ENCODE results near the gene IL2RA.
"Not testable (repeated sequence)": the region's sequence is repeated elsewhere in the genome, so short reads cannot be mapped to it uniquely, and the experiment has no call there.

Gene IL2RA

GRCh38 chr10:6062101-6062771, at the start of gene IL2RA:
Gene IL2RA, minus strand, starts transcription at chr10:6062367. Its CDS starts 216 bp downstream, at chr10:6062151.
- DNase-seq, result peak; percentile 75

- DNase-seq, result no peak
These were observed 48.0 kb upstream of the IL2RA start for GRCh38 chr10:6110136-6110535.

GRCh38 chr10:6109444-6109775, 47.2 kb upstream of the IL2RA start:
- DNase-seq, result no peak

- DNase-seq, result peak; percentile 71
These were observed 46.7 kb upstream of the IL2RA start for GRCh38 chr10:6108631-6109443.

- DNase-seq, result no peak
These were observed 45.9 kb upstream of the IL2RA start for GRCh38 chr10:6108072-6108471.

GRCh38 chr10:6107616-6108015, 45.4 kb upstream of the IL2RA start:
- DNase-seq, result not testable (repeated sequence)

- DNase-seq, result no peak
These were observed 41.4 kb upstream of the IL2RA start for GRCh38 chr10:6103591-6103990.

- no peak for DNase-seq
These were observed 40.0 kb upstream of the IL2RA start for GRCh38 chr10:6102128-6102527.

GRCh38 chr10:6101181-6101580, 39.0 kb upstream of the IL2RA start:
- DNase-seq, result no peak

- DNase-seq, result no peak
These were observed 38.2 kb upstream of the IL2RA start for GRCh38 chr10:6100370-6100769.

- no peak for DNase-seq
These were observed 36.0 kb upstream of the IL2RA start for GRCh38 chr10:6098156-6098555.

- DNase-seq, result no peak
These were observed 34.9 kb upstream of the IL2RA start for GRCh38 chr10:6097063-6097462.

- DNase-seq, result no peak
These were observed 33.8 kb upstream of the IL2RA start for GRCh38 chr10:6095810-6096570.

GRCh38 chr10:6092731-6093130, 30.6 kb upstream of the IL2RA start:
- DNase-seq, result no peak

GRCh38 chr10:6091630-6092029, 29.5 kb upstream of the IL2RA start:
- DNase-seq, result no peak

GRCh38 chr10:6089334-6090219, 27.4 kb upstream of the IL2RA start:
- no peak for DNase-seq

- DNase-seq, result peak; percentile 99
These were observed 26.7 kb upstream of the IL2RA start, which contains the start of gene RBM17 for GRCh38 chr10:6088721-6089333. Gene RBM17, plus strand, starts transcription at chr10:6089034. Its CDS starts 8,032 bp downstream, at chr10:6097066.

GRCh38 chr10:6086375-6087233, 24.4 kb upstream of the IL2RA start:
- DNase-seq, result peak; percentile 89

GRCh38 chr10:6083523-6084475, 21.6 kb upstream of the IL2RA start:
- peak; percentile 69 for DNase-seq

All from CD4-positive, alpha-beta T cell treated with Interleukin-10 for 1 hour (primary cell).